Esophagus muscularis mucosa (tissue), 4 donors: ENCODE results near the gene MAP2K5. TPM values are rescaled to one million over a fixed set of nuclear protein-coding genes. Genes with fewer than 3 reads are reported as not detected.
"Not testable (repeated sequence)": the region's sequence is repeated elsewhere in the genome, so short reads cannot be mapped to it uniquely, and the experiment has no call there.

Experiments
- DNase-seq: peaks from one replicate; pipeline ENCODE4 v3.0.0-alpha.2; 2017; ENCODE audit errors: extremely low spot score
- H3K27ac ChIP-seq, 4 donors: fragments of 200-600 bp; sonication (generic); replicated peaks in 1 of 4; 1 replicate in 3 of 4; 2 replicates in 1 of 4; pipeline ENCODE4 v1.5.1; 2016 to 2019; ENCODE audit warnings: mild to moderate bottlenecking in 1 of 4
- H3K27me3 ChIP-seq, 4 donors: fragments of 200-600 bp; sonication (generic); one replicate each; pipeline versions ENCODE4 v1.5.1 to v1.6.0; 2016 to 2019
- H3K36me3 ChIP-seq, 4 donors: fragments of 200-600 bp; sonication (generic); one replicate each; pipeline ENCODE4 v1.5.1; 2016 to 2019
- H3K4me1 ChIP-seq, 4 donors: fragments of 200-600 bp; sonication (generic); one replicate each; pipeline ENCODE4 v1.5.1; 2016 to 2019
- H3K4me3 ChIP-seq, 4 donors: fragments of 200-600 bp; sonication (generic); 1 replicate in 2 of 4; 2 replicates in 2 of 4; pipeline ENCODE4 v1.5.1; 2016 to 2019; ENCODE audit warnings: mild to moderate bottlenecking in 4 of 4, moderate library complexity in 1 of 4
- H3K9me3 ChIP-seq, 4 donors: fragments of 200-600 bp; sonication (generic); 1 replicate in 3 of 4; 2 replicates in 1 of 4; pipeline ENCODE4 v1.5.1; 2016 to 2019
- CTCF ChIP-seq, 3 experiments: fragments of 200-600 bp in 2 of 3; fragments of 450-650 bp in 1 of 3; sonication (generic) in 2 of 3; IDR thresholded peaks; one replicate each; pipeline ENCODE4 v1.5.1; 2017 to 2019; ENCODE audit warnings: antibody characterized with exemption in 3 of 3, mild to moderate bottlenecking in 2 of 3, moderate library complexity in 1 of 3
- EP300 ChIP-seq: sonication (generic); formaldehyde crosslinking; IDR thresholded peaks from one replicate; pipeline ENCODE4 v1.6.1; 2017; ENCODE audit warnings: antibody characterized with exemption
- POLR2A ChIP-seq: fragments of 450-650 bp; IDR thresholded peaks from one replicate; pipeline ENCODE4 v1.6.1; 2017; ENCODE audit warnings: antibody characterized with exemption, moderate library complexity, mild to moderate bottlenecking, low read depth
- POLR2AphosphoS5 ChIP-seq, 2 donors: sonication (generic); formaldehyde crosslinking; IDR thresholded peaks; one replicate each; pipeline ENCODE4 v1.6.1; 2017; ENCODE audit warnings: antibody characterized with exemption in 2 of 2
- WGBS: methylation state at CpG from one replicate; pipeline ENCODE4 v1.1.5; 2018; 5-methylcytosine and 5-hydroxymethylcytosine counted together
- intact Hi-C: fragments of 100-400 bp; cut with DNase I; formaldehyde crosslinking; loops from one replicate; pipeline ENCODE4 v1.15.1; 2023
- total RNA-seq, 4 donors: library from RNA; depleted of rRNA; stranded (reverse); fragments of >200 nt; gene quantifications; one replicate each; pipeline versions ENCODE4 v1.1.0 to v1.2.1, GENCODE V29; 2016

Gene MAP2K5
- total RNA-seq, 4 donors from 2014 or later = 7.8 to 11.9 (median 10.6) TPM

- H3K36me3 ChIP-seq = peaks cover 0 to 8% (median 0%) of the 10 kb centered on the region in 4 donors
- H3K27me3 ChIP-seq = no peaks in the 10 kb centered on the region
- H3K9me3 ChIP-seq = no peaks in the 10 kb centered on the region
- TF ChIP-seq EP300 (no peak), CTCF (IDR thresholded peaks at IDR 0.05) (no peak), POLR2A (no peak), POLR2AphosphoS5 (IDR thresholded peaks at IDR 0.05) (no peak)
- no peak for DNase-seq
- WGBS = 82% methylated on average over 2 of the region's 2 CpGs
- intact Hi-C loops = no loop called here
- H3K27ac ChIP-seq = no peak overlapping the region
- H3K4me1 ChIP-seq = peaks cover 0 to 2% (median 0%) of the 10 kb centered on the region in 4 donors
- H3K4me3 ChIP-seq = no peak overlapping the region
Observed at GRCh38 chr15:67608638-67608959, 66.1 kb downstream of the MAP2K5 start.

- H3K4me3 ChIP-seq = no peak overlapping the region
- H3K36me3 ChIP-seq = peaks cover 0 to 8% (median 0%) of the 10 kb centered on the region in 4 donors
- no peaks in the 10 kb centered on the region for H3K27me3 ChIP-seq
- no peaks in the 10 kb centered on the region for H3K9me3 ChIP-seq
- peaks cover 0 to 2% (median 0%) of the 10 kb centered on the region in 4 donors for H3K4me1 ChIP-seq
- H3K27ac ChIP-seq = no peak overlapping the region
- 66% methylated on average over 6 of the region's 6 CpGs for WGBS
- TF ChIP-seq CTCF (IDR thresholded peaks at IDR 0.05) (no peak), POLR2AphosphoS5 (IDR thresholded peaks at IDR 0.05) (no peak), POLR2A (no peak), EP300 (no peak)
- DNase-seq = no peak
- intact Hi-C loops = no loop called here
Observed at GRCh38 chr15:67611370-67612369, 69.2 kb downstream of the MAP2K5 start.

GRCh38 chr15:67613211-67613610 lies 70.7 kb downstream of the MAP2K5 start:
- intact Hi-C loops = no loop called here
- H3K27me3 ChIP-seq = no peaks in the 10 kb centered on the region
- peaks cover 0 to 16% (median 4%) of the 10 kb centered on the region in 4 donors for H3K36me3 ChIP-seq
- TF ChIP-seq POLR2A (no peak), CTCF (IDR thresholded peaks at IDR 0.05) (no peak), POLR2AphosphoS5 (IDR thresholded peaks at IDR 0.05) (no peak), EP300 (no peak)
- H3K9me3 ChIP-seq = no peaks in the 10 kb centered on the region
- H3K4me1 ChIP-seq = peaks cover 0 to 2% (median 0%) of the 10 kb centered on the region in 4 donors
- no peak overlapping the region for H3K27ac ChIP-seq
- no peak for DNase-seq
- no peak overlapping the region for H3K4me3 ChIP-seq
- WGBS = 74% methylated on average over 1 of the region's 1 CpG

GRCh38 chr15:67613708-67614107 lies 71.2 kb downstream of the MAP2K5 start:
- no peaks in the 10 kb centered on the region for H3K27me3 ChIP-seq
- no peak for TF ChIP-seq POLR2A
- no peak for TF ChIP-seq CTCF (IDR thresholded peaks at IDR 0.05)
- TF ChIP-seq POLR2AphosphoS5 (IDR thresholded peaks at IDR 0.05) = no peak
- no peak for TF ChIP-seq EP300
- intact Hi-C loops = no loop called here
- no peak for DNase-seq
- H3K4me1 ChIP-seq = peaks cover 0 to 2% (median 0%) of the 10 kb centered on the region in 4 donors
- H3K4me3 ChIP-seq = no peak overlapping the region
- H3K36me3 ChIP-seq = peaks cover 0 to 15% (median 4%) of the 10 kb centered on the region in 4 donors
- H3K27ac ChIP-seq = no peak overlapping the region
- 94% methylated on average over 3 of the region's 3 CpGs for WGBS
- H3K9me3 ChIP-seq = no peaks in the 10 kb centered on the region

- H3K27me3 ChIP-seq, H3K4me1 ChIP-seq, H3K27ac ChIP-seq, intact Hi-C loops, H3K9me3 ChIP-seq, H3K4me3 ChIP-seq, DNase-seq: not testable (repeated sequence)
- peaks cover 0 to 16% (median 4%) of the 10 kb centered on the region in 4 donors for H3K36me3 ChIP-seq
- 91% methylated on average over 6 of the region's 6 CpGs for WGBS
Observed at GRCh38 chr15:67615131-67615534, 72.6 kb downstream of the MAP2K5 start.
